Activated T-helper 1 cell treated with anti-CD3 and anti-CD28 coated beads, Interleukin-12 subunit alpha, Interleukin-12 subunit beta, Interleukin-2, Interleukin-4 antibody, amounts not matched to agents 30 ng/mL and 10 ng/mL and 1 ng/mL, durations not matched to agents 14 hours and 24 hours and 36 hours (primary cell): ENCODE data around the gene CFAP20. TPM values are rescaled to one million over a fixed set of nuclear protein-coding genes. Genes with fewer than 3 reads are reported as not detected.

Source experiments
- DNase-seq: peaks from one replicate; pipeline ENCODE4 v3.0.0; 2021; ENCODE audit warnings: low spot score
- H3K27ac Mint-ChIP-seq: one replicate; pipeline ENCODE4 v1.8.0; 2021; ENCODE audit warnings: mild to moderate bottlenecking, mixed read lengths
- H3K27me3 Mint-ChIP-seq: one replicate; pipeline ENCODE4 v1.8.0; 2022; ENCODE audit warnings: mild to moderate bottlenecking, moderate library complexity, mixed read lengths; ENCODE audit not compliant: insufficient read depth
- H3K36me3 Mint-ChIP-seq: one replicate; pipeline ENCODE4 v1.8.0; 2021; ENCODE audit warnings: low read depth, mixed read lengths
- H3K4me1 Mint-ChIP-seq: one replicate; pipeline ENCODE4 v1.8.0; 2021; ENCODE audit warnings: low read depth, mixed read lengths
- H3K4me3 Mint-ChIP-seq: one replicate; pipeline ENCODE4 v1.8.0; 2021; ENCODE audit warnings: mild to moderate bottlenecking, moderate library complexity, mixed read lengths
- H3K9me3 Mint-ChIP-seq: one replicate; pipeline ENCODE4 v1.8.0; 2021; ENCODE audit warnings: mixed read lengths
- intact Hi-C: fragments of 100-400 bp; cut with micrococcal nuclease; formaldehyde crosslinking; loops from one replicate; pipeline ENCODE4 v1.15.1; 2024
- total RNA-seq: library from RNA; stranded (reverse); gene quantifications from 2 replicates; pipeline ENCODE4 v1.2.3, GENCODE V29; 2022

The CFAP20 gene
- total RNA-seq, result 64.9 and 65.2 TPM in 2 replicates

DNA sequence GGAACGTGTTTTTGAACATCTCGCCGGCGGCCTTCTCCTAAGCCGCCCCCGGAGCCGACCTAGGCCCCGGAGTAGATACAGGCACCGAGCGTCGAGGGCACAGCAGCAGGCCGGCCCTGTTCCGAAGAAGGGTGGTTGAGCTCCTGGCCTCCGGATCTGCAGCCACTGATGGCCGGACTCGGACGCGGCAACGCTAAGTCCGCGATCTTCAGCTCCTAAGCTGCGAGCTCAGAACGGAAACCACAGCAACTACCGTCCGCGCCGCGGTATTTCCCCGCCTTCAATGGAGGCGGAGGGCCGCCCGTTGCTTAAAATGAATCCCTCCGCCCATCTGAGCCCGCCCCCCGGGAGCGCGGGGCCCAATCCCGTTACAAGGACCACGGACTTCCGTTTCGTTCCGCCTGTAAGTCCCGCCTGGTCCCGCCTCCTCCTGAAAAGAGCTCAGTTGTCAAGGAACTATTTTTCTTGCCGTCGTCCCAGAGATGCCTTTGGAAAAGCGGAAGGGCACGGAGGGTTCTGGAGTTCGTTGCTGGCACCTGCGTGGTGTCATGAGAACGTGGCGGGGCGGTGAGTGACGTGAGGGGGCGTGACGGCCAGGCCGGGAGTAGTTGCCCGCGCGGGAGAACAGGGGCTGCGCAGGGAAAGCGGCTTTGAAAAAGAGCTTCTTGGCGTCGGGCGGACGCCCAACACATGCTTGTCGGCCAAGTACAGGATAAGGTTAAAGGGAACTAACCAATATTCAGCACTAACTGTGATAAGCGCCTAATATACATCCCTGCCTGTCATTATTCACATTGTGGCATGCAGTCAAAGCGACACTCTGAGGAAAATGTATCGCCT is at the start of gene CFAP20:
TSS of gene CFAP20 (minus strand) at position 285 of the 840 bp plus-strand sequence. CDS start at position 19, 266 bp downstream.
- intact Hi-C loops, result loop anchor here (1.0 to 10.0 kb wide), 16 partner anchors 48 to 1195 kb away; partner anchors contain the start of genes CCDC102A, CSNK2A2, GINS3 and GOT2
- Mint-ChIP-seq H3K4me1 (peaks cover 32% of the 10 kb centered on the region), H3K36me3 (peaks cover 6% of the 10 kb centered on the region), H3K27me3 (no peaks in the 10 kb centered on the region), H3K27ac (peak within 1 kb of the TSS; percentile 83), H3K9me3 (no peaks in the 10 kb centered on the region), H3K4me3 (peak within 1 kb of the TSS; percentile 84)
- peak; percentile 96 for DNase-seq

DNA sequence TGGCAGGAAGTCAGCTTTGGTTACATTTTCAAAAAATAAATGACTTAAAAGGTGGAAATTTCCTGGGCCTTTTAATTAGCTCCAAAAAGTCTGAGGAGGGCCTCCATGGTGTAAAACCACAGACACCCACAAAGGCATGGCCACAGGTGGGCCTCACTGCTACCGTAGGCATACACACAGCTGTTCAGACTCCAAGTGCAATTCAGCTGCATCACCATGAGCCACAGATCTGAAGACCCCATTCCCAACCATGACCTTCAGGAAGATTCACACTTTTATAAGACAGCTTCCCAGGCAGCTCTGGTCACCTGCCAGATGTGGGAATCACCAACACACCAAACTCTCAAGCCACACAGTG is 48.2 kb upstream of the CFAP20 start:
- no peak for DNase-seq
- peaks cover 39% of the 10 kb centered on the region for H3K4me1 Mint-ChIP-seq
- H3K36me3 Mint-ChIP-seq, result peaks cover 51% of the 10 kb centered on the region
- peak overlapping the region; percentile 31 for H3K4me3 Mint-ChIP-seq
- intact Hi-C loops, result loop anchor here (5.0 kb wide), 1 partner anchor 50 kb away; the partner anchor contains the start of gene CFAP20
- no peaks in the 10 kb centered on the region for H3K27me3 Mint-ChIP-seq
- H3K27ac Mint-ChIP-seq, result peak overlapping the region; percentile 84
- no peaks in the 10 kb centered on the region for H3K9me3 Mint-ChIP-seq

DNA sequence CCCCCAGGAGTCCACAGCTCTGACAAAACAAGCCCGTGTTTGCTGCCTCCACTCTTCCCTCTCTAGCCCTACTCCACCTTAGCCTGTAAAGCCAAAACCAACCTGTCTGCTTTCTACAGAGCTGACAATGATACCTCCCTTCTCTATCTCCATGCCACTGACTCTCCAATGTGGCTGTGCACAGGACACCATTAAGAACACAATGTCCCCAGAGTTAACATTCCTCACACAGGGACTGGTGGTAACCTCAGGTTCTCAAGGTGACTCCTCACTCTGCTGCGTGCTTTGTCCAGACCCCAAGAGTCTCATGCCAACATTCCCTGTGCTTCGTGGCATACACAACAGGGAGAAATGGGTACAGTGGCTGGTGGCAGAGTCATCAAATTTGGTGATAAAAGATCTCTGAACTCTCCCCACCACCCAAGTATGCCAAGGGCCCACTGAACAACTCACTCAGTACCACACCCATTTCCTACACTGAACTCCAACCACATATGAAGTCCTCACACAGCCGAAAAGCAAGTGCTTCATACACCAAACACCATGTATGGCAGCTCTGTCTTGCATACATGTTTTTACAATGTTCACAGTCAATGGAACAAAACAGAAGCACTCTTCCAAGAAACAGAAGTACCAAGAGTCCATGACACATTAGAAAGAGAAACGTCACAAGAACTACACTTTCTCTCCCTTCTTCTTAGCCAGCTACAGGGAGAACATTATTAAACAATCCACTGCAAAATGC is 47.6 kb upstream of the CFAP20 start:
- peak overlapping the region; percentile 9 for H3K4me3 Mint-ChIP-seq
- intact Hi-C loops, result loop anchor here (5.0 kb wide), 1 partner anchor 49 kb away; the partner anchor contains the start of gene CFAP20

DNA sequence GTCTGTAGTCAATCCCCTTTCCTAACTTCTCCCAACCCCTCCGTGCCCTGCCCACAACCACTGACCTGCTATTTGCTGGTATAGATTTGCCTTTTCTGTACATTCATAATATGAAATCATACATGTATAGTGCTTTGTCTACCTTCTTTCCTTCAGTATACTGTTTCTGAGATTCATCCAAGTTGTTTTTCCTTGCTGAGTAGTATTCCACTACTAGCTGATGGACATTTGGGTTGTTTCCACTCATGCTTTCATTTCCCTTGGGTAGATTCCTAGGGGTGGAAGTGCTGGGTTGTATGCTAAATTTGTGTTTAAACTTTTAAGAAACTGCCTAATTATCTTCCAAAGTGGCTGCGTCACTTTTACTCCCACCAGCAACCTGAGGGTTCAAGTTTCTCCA is 41.0 kb upstream of the CFAP20 start:
- peak overlapping the region; percentile 26 for H3K27ac Mint-ChIP-seq
- no peaks in the 10 kb centered on the region for H3K27me3 Mint-ChIP-seq
- peaks cover 6% of the 10 kb centered on the region for H3K4me1 Mint-ChIP-seq
- H3K4me3 Mint-ChIP-seq, result no peak overlapping the region
- no peak for DNase-seq
- peaks cover 41% of the 10 kb centered on the region for H3K36me3 Mint-ChIP-seq
- H3K9me3 Mint-ChIP-seq, result no peaks in the 10 kb centered on the region
- intact Hi-C loops, result no loop called here

More for the DNA sequence above, 47.6 kb upstream of the CFAP20 start:
- H3K4me1 Mint-ChIP-seq, result peaks cover 36% of the 10 kb centered on the region
- H3K27ac Mint-ChIP-seq, result peak overlapping the region; percentile 84
- DNase-seq, result no peak
- no peaks in the 10 kb centered on the region for H3K9me3 Mint-ChIP-seq
- no peaks in the 10 kb centered on the region for H3K27me3 Mint-ChIP-seq
- peaks cover 48% of the 10 kb centered on the region for H3K36me3 Mint-ChIP-seq

DNA sequence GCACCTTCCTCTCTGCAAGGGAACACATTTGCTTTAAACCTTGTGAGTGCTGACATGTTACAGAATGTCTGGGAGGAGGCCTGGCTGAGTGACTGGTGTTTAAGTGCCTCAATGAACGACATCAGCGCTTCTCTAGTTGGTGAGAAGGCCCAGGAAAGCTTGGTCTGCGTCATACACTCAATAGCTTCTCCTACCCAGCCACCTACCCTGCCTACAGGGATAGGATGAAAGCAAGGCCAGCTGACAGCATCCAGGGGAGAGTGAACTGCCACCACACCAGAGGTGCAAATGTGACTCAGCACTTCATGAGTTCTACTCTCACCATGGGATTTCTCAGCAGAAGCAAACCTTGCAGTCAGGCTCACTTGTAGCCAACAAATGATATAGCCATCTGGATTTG is 31.7 kb upstream of the CFAP20 start:
- no peak overlapping the region for H3K27ac Mint-ChIP-seq
- intact Hi-C loops, result no loop called here
- H3K9me3 Mint-ChIP-seq, result no peaks in the 10 kb centered on the region
- no peaks in the 10 kb centered on the region for H3K27me3 Mint-ChIP-seq
- H3K36me3 Mint-ChIP-seq, result peaks cover 40% of the 10 kb centered on the region
- no peak overlapping the region for H3K4me3 Mint-ChIP-seq
- no peak for DNase-seq
- H3K4me1 Mint-ChIP-seq, result peaks cover 8% of the 10 kb centered on the region

DNA sequence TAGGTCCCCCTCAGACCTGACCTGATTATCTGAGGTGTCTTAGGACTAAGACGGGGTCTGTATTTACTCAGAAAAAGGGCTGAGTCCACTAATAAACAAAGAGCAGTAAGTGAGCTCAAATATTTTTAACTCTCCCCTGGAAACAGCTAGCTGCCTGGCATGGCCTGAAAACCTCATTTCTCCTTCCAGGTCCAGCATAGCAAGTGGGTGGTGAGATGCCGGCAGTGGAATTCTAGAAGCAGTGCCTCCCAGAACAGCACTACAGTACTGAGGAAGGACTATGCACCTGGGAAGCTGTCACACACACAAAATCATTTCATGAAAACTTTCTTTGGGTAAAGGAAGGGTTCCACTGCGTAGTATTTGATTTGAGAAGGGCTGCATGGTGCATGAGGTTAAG is 29.5 kb upstream of the CFAP20 start:
- Mint-ChIP-seq H3K4me1 (peaks cover 10% of the 10 kb centered on the region), H3K4me3 (no peak overlapping the region), H3K27ac (no peak overlapping the region), H3K9me3 (no peaks in the 10 kb centered on the region), H3K36me3 (peaks cover 22% of the 10 kb centered on the region), H3K27me3 (no peaks in the 10 kb centered on the region)
- DNase-seq, result no peak
- intact Hi-C loops, result no loop called here

DNA sequence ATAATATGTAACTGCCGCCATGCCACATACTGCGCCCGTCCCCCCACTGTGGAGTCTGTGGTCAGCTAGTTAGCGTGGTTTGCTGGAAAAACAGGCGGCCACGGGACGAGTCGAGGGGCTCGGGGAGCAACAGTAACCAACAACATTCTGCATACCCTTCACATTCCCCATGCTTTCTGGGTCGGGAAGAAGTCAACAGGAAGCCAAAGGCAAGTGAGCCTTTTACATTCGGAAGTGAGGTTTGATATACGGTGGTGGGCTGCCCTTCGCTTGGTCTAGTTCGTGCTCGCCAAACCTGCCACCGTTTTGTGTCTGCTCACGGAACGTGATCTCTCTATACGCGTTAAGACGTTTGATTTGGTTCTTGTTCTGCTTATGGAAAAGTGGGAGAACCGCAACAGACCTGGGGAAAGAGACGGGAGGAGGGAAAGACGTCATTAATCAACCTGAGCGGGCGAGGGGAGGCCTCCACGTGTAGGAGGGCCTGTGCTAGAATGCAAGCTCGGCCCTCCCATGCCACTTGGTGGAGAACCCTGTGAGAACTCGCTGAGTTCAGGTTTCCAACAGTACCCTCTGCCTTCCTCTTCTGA is 28.9 kb upstream of the CFAP20 start:
- Mint-ChIP-seq H3K27me3 (no peaks in the 10 kb centered on the region), H3K9me3 (no peaks in the 10 kb centered on the region), H3K4me1 (peaks cover 10% of the 10 kb centered on the region), H3K4me3 (no peak overlapping the region), H3K36me3 (peaks cover 18% of the 10 kb centered on the region), H3K27ac (no peak overlapping the region)
- intact Hi-C loops, result no loop called here
- no peak for DNase-seq

DNA sequence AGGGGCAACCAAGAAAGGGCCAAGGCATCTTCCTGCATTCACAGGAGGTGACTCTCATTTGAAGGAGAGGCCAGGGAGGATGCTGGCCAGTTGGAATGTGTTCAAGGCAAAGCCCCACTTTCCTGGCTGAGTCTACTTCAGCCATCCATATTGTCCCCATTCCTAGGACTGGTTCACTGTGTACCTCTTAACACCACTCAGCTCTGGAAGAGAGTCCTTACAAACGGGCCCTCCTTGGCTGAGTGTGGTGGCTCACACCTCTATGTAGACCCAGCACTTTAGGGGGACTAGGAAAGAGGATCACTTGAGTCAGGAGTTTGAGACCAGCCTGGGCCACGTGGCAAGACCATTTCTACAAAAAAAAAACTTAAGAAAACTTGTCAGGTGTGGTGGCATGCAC is 28.1 kb upstream of the CFAP20 start:
- no peak overlapping the region for H3K4me3 Mint-ChIP-seq
- peaks cover 12% of the 10 kb centered on the region for H3K36me3 Mint-ChIP-seq
- no peaks in the 10 kb centered on the region for H3K9me3 Mint-ChIP-seq
- peaks cover 10% of the 10 kb centered on the region for H3K4me1 Mint-ChIP-seq
- DNase-seq, result no peak
- intact Hi-C loops, result no loop called here
- no peak overlapping the region for H3K27ac Mint-ChIP-seq
- H3K27me3 Mint-ChIP-seq, result no peaks in the 10 kb centered on the region

DNA sequence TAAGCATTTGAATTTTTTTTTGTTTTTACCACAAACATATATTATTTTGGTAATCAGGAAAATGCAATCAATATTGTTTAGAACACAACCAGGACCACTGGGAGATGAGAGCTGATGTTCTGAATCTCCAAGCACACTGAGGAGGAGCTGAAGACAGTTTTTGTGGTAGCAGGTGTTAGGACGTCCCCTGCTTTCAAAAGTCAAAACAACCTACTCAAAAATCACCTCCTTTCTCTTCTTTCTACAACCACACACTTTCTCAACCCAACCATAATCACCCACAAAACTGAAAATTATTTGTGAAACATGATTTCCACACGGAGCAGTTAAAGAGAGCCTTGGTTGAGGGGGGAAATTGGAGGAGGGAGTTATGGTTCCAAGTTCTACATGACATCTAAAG is 26.7 kb upstream of the CFAP20 start:
- Mint-ChIP-seq H3K36me3 (peaks cover 5% of the 10 kb centered on the region), H3K9me3 (no peaks in the 10 kb centered on the region), H3K4me1 (peaks cover 5% of the 10 kb centered on the region), H3K27me3 (no peaks in the 10 kb centered on the region), H3K27ac (no peak overlapping the region), H3K4me3 (no peak overlapping the region)
- intact Hi-C loops, result no loop called here
- no peak for DNase-seq

DNA sequence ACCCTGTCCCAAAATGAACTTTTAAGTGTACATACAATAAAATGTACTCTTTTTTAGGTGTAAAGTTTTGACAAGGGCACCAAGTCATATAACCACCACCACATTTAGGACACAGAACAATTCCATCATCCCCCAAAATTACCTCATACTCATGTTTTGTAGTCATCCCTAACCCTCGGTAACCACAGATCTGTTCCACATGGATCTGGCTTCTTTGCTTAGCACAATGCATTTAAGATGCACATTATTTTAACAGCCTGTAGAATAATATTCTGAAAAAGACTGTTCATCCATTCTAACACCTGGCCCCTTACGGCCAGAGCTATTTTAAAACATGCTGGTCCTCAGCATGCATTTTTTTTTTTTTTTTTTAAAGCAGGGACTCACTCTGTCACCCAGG is 25.2 kb upstream of the CFAP20 start:
- no peak for DNase-seq
- H3K9me3 Mint-ChIP-seq, result no peaks in the 10 kb centered on the region
- no peak overlapping the region for H3K27ac Mint-ChIP-seq
- H3K27me3 Mint-ChIP-seq, result no peaks in the 10 kb centered on the region
- intact Hi-C loops, result no loop called here
- no peak overlapping the region for H3K4me3 Mint-ChIP-seq
- H3K4me1 Mint-ChIP-seq, result peaks cover 5% of the 10 kb centered on the region
- H3K36me3 Mint-ChIP-seq, result peaks cover 5% of the 10 kb centered on the region

DNA sequence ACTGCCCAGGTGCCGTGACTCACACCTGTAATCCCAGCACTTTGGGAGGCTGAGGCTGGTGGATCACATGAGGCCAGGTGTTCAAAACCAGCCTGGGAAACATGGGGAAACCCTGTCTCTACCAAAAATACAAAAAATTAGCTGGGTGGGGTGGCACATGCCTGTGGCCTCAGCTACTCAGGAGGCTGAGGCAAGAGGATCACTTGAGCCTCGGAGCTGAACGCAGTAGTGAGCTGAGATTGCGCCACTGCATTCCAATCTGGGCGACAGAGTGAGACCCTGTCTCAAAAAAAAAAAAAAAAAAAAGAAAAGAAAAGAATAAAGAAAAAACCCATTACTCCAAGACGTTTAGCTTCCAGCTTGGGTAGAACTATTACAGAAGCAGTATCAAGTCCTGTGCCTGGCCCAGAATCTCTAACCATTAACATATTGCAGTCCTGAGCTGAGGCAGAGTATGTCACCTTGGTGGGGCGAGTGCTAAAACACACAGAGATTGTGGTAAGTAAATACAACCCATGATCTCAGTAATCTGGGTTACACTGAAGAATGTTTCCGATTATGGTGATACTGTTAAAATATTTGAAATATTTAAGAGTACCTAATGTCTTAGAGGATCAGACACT is 23.2 kb upstream of the CFAP20 start:
- H3K9me3 Mint-ChIP-seq, result no peaks in the 10 kb centered on the region
- no peaks in the 10 kb centered on the region for H3K36me3 Mint-ChIP-seq
- H3K4me3 Mint-ChIP-seq, result no peak overlapping the region
- H3K27ac Mint-ChIP-seq, result no peak overlapping the region
- intact Hi-C loops, result no loop called here
- no peak for DNase-seq
- peaks cover 5% of the 10 kb centered on the region for H3K4me1 Mint-ChIP-seq
- no peaks in the 10 kb centered on the region for H3K27me3 Mint-ChIP-seq

DNA sequence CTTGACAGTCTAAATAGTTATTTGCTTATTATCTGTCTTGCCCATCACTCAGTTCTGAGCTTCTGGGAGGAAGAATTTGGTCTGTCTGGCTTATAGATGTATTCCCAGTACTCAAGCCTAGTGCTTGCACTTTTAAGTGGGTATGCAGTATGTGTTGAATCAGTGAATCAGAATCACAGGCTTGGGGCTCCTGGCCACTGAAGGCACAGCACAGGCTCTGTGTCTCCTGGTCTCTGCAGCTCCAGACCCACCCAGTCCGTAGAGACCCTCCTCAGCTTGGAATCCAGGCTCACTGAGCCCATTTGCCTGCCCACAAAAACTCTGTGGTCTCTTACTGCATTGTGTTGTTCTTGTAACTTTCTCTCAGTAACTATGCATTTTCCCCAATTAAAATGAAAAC is 19.3 kb upstream of the CFAP20 start:
- H3K27me3 Mint-ChIP-seq, result peaks cover 3% of the 10 kb centered on the region
- DNase-seq, result no peak
- no peaks in the 10 kb centered on the region for H3K4me1 Mint-ChIP-seq
- H3K27ac Mint-ChIP-seq, result no peak overlapping the region
- H3K36me3 Mint-ChIP-seq, result no peaks in the 10 kb centered on the region
- no peaks in the 10 kb centered on the region for H3K9me3 Mint-ChIP-seq
- intact Hi-C loops, result no loop called here
- H3K4me3 Mint-ChIP-seq, result no peak overlapping the region
